K562 (cell line): ENCODE measurements around the gene OAT. TPM values are rescaled to one million over a fixed set of nuclear protein-coding genes. Genes with fewer than 3 reads are reported as not detected.

Experiments used
- ATAC-seq: fragments of 200-7000 bp; cut with Tn5 transposase; 3 replicates; pipeline ENCODE4 v1.9.1; 2020; ENCODE audit warnings: moderate library complexity
- BruUV-seq: library from RNA; stranded (reverse); fragments of 400-500 nt; replicated peaks from 2 replicates; lab custom pipeline; 2021; lab: Mats Ljungman, UMichigan
- CTCF ChIA-PET: fragments of 300-600 bp; formaldehyde crosslinking; extraction: SDS; loops from one replicate; lab custom pipeline; 2021; ENCODE audit warnings: low intra/inter-chr PET ratio; lab: Yijun Ruan, JAX
- POLR2A ChIA-PET: fragments of 300-600, 350-650 bp; sonication (Branson Sonifier 250); formaldehyde crosslinking; extraction: SDS; loops from one replicate; lab custom pipeline; 2021; ENCODE audit warnings: antibody characterized with exemption, inconsistent platforms; lab: Yijun Ruan, JAX
- DNase-seq, 4 experiments: peaks; one replicate each; pipeline versions ENCODE4 v3.0.0 to v3.0.0-alpha.2; 2011 to 2018; ENCODE audit warnings: low spot score in 3 of 4, mixed read lengths in 3 of 4; ENCODE audit errors: extremely low read depth in 1 of 4
- FAIRE-seq: peaks from 2 replicates; lab custom pipeline; 2011; peaks lifted over from hg19 to GRCh38; lab: Jason Lieb, UNC
- H2AFZ ChIP-seq: 2 replicates; pipeline ENCODE4 v1.6.0; 2011; ENCODE audit warnings: low read depth, low read length, control low read depth, inconsistent platforms
- H3K27ac ChIP-seq: fragments of 200-600 bp; 3 replicates; pipeline ENCODE4 v1.8.0; 2011; ENCODE audit warnings: low read depth, mild to moderate bottlenecking, control low read depth, inconsistent platforms, low read length, moderate library complexity, mixed read lengths; ENCODE audit errors: extremely low read depth
- H3K27me3 ChIP-seq, 2 experiments: fragments of 300-600 bp in 1 of 2; 2 replicates in 1 of 2; 3 replicates in 1 of 2; pipeline versions ENCODE4 v1.6.0 to v1.8.0; 2011; ENCODE audit warnings: inconsistent platforms in 2 of 2, low read length in 2 of 2, mild to moderate bottlenecking in 1 of 2, mixed read lengths in 1 of 2, moderate library complexity in 1 of 2; ENCODE audit not compliant: control insufficient read depth in 2 of 2, insufficient read depth in 2 of 2
- H3K36me3 ChIP-seq: fragments of 300-600 bp; 3 replicates; pipeline ENCODE4 v1.8.0; 2011; ENCODE audit warnings: mild to moderate bottlenecking, low read length, inconsistent platforms; ENCODE audit not compliant: control insufficient read depth, insufficient read depth
- H3K4me1 ChIP-seq, 2 experiments: fragments of 200-600 bp in 1 of 2; replicated peaks in 1 of 2; 2 replicates in 1 of 2; 3 replicates in 1 of 2; pipeline versions ENCODE4 v1.5.1 to v1.8.0; 2011; ENCODE audit warnings: inconsistent platforms in 2 of 2, low read length in 2 of 2, mild to moderate bottlenecking in 1 of 2, mixed read lengths in 1 of 2, moderate library complexity in 1 of 2; ENCODE audit not compliant: control insufficient read depth in 2 of 2, insufficient read depth in 2 of 2
- H3K4me2 ChIP-seq: 2 replicates; pipeline ENCODE4 v1.6.1; 2011; ENCODE audit warnings: low read length, control low read depth, inconsistent platforms, mixed read lengths; ENCODE audit not compliant: insufficient read depth
- H3K4me3 ChIP-seq: fragments of 200-600 bp; sonication (generic), shearing (Covaris generic); 2 replicates; pipeline ENCODE4 v1.5.1; 2016; ENCODE audit warnings: control low read depth, inconsistent platforms
- H3K79me2 ChIP-seq: fragments of 200-600 bp; 3 replicates; pipeline ENCODE4 v1.8.0; 2011; ENCODE audit warnings: low read length, inconsistent platforms; ENCODE audit not compliant: control insufficient read depth, insufficient read depth
- H3K9ac ChIP-seq, 2 experiments: 2 replicates each; pipeline versions ENCODE4 v1.6.0 to v1.6.1; 2011; ENCODE audit warnings: low read depth in 2 of 2, low read length in 2 of 2, control low read depth in 1 of 2, inconsistent platforms in 1 of 2, mild to moderate bottlenecking in 1 of 2, mixed read lengths in 1 of 2; ENCODE audit not compliant: insufficient read depth in 1 of 2
- H3K9me1 ChIP-seq: one replicate; pipeline ENCODE4 v1.6.0; 2011; ENCODE audit warnings: inconsistent platforms, mild to moderate bottlenecking, low read length, moderate library complexity; ENCODE audit not compliant: control insufficient read depth, insufficient read depth
- H3K9me3 ChIP-seq: replicated peaks from 2 replicates; pipeline ENCODE4 v1.5.1; 2011; ENCODE audit warnings: low read depth, low read length, inconsistent platforms; ENCODE audit not compliant: control insufficient read depth, insufficient read depth
- H4K20me1 ChIP-seq: replicated peaks from 2 replicates; pipeline ENCODE4 v1.6.1; 2011; ENCODE audit warnings: low read length, inconsistent platforms, mixed read lengths; ENCODE audit not compliant: control insufficient read depth, insufficient read depth
- CBFB ChIP-seq: sonication (generic); formaldehyde crosslinking; IDR thresholded peaks from 2 replicates; pipeline ENCODE4 v1.4.0; 2020; ENCODE audit warnings: mild to moderate bottlenecking, missing genetic modification reagents
- PKNOX1 ChIP-seq: fragments of 450-650 bp; IDR thresholded peaks from 2 replicates; pipeline ENCODE4 v1.6.1; 2016
- SPI1 ChIP-seq: IDR thresholded peaks from 2 replicates; pipeline ENCODE4 v1.6.1; 2011; ENCODE audit warnings: low read depth, low read length, control low read depth, borderline replicate concordance
- WGBS: fragments of 100-300 bp; shearing (Covaris generic); methylation state at CpG from one replicate; pipeline ENCODE4 v1.1.6; 2016; ENCODE audit warnings: low coverage, mixed read lengths; ENCODE audit not compliant: insufficient coverage; ENCODE audit errors: missing lambda C conversion rate; 5-methylcytosine and 5-hydroxymethylcytosine counted together
- in situ Hi-C: fragments of 300-500 bp; cut with MboI; formaldehyde crosslinking; loops from 4 replicates; pipeline ENCODE4 v1.15.0; 2018; ENCODE audit warnings: inconsistent platforms, mixed read lengths
- intact Hi-C: fragments of 100-400 bp; cut with micrococcal nuclease; formaldehyde crosslinking; loops from 2 replicates; pipeline ENCODE4 v1.14.2; 2022
- polyA plus RNA-seq, 8 experiments: library from polyadenylated mRNA; depleted of rRNA in 4 of 8; stranded (reverse) in 5 of 8; unstranded in 3 of 8; fragments of >200 nt; fragmentation: Nextera tagmentation in 2 of 8; fragmentation: Illumina TruSeq in 1 of 8; extraction: Ambion mirVana in 2 of 8; extraction: Trizol in 1 of 8; gene quantifications; 2 replicates each; pipeline versions ENCODE4 v1.2.1 to v1.2.3, GENCODE V29; 2011 to 2014; ENCODE audit warnings: inconsistent platforms in 1 of 8, missing spikeins in 1 of 8
- total RNA-seq, 7 experiments: library from RNA; depleted of rRNA in 6 of 7; stranded (reverse); fragments of >200 nt in 6 of 7; fragmentation: Illumina TruSeq in 2 of 7; extraction: Trizol in 2 of 7; gene quantifications; 2 replicates each; pipeline versions ENCODE4 v1.2.1 to v1.2.3, GENCODE V29; 2011 to 2021; ENCODE audit warnings: low replicate concordance in 1 of 7

The OAT gene
- total and polyA plus RNA-seq, 9 of the 15 experiments (the other 6 are each of a cell fraction or from before 2014, with no cell fraction given), result 100 to 312 (median 163) TPM

GRCh38 chr10:124356701-124357560, 61.8 kb downstream of the OAT start:
- Histone ChIP-seq H3K27ac (no peak overlapping the region), H3K9me1 (no peaks in the 10 kb centered on the region), H3K4me1 (peaks cover 0 to 8% of the 10 kb centered on the region in 2 experiments; a peak in 3 of 5 replicates), H3K27me3 (peaks cover 0 to 17% of the 10 kb centered on the region in 2 experiments; a peak in 2 of 5 replicates), H3K36me3 (no peaks in the 10 kb centered on the region), H3K9me3 (no peaks in the 10 kb centered on the region)
- 11% methylated on average over 12 of the region's 13 CpGs for WGBS
- in situ Hi-C loops, result no loop called here
- no peak for DNase-seq
- CTCF ChIA-PET, result no interaction called here
- TF ChIP-seq PKNOX1 (peak; percentile 41; the same call in 1 of the 2 replicates), SPI1 (peak; percentile 9; the same call in 1 of the 2 replicates), CBFB (CRISPR knock-in tag) (no peak)
- TF ChIP-seq, all 486 proteins: peak for 2
- Histone ChIP-seq H3K79me2 (no peaks in the 10 kb centered on the region), H4K20me1 (no peaks in the 10 kb centered on the region), H3K9ac (no peak overlapping the region), H2AFZ (peak overlapping the region; percentile 45; the same call in 1 of the 2 replicates), H3K4me2 (no peak overlapping the region), H3K4me3 (no peak overlapping the region)
- intact Hi-C loops, result no loop called here
- POLR2A ChIA-PET, result interaction anchor here (0.5 kb wide), 1 partner anchor 486 kb away, joined by 3 read pairs; no protein-coding TSS in a partner anchor
- ATAC-seq (no peak), FAIRE-seq (no peak)
- no TSS peak for BruUV-seq
